DMS 273 (cell line): ENCODE data around the gene DNAJC15.

Source experiments
- DNase-seq: peaks from one replicate; lab custom pipeline; 2025; ENCODE audit not compliant: unreplicated experiment; lab: John Stamatoyannopoulos, UW

The DNAJC15 gene

GRCh38 chr13:43150369-43151207 is 127.2 kb downstream of the DNAJC15 start:
- no peak for DNase-seq

GRCh38 chr13:43153436-43154090 is 130.2 kb downstream of the DNAJC15 start:
- DNase-seq: no peak

GRCh38 chr13:43154156-43154651 is 130.8 kb downstream of the DNAJC15 start:
- no peak for DNase-seq

GRCh38 chr13:43154839-43155238 is 131.5 kb downstream of the DNAJC15 start:
- DNase-seq: no peak

GRCh38 chr13:43156916-43157315 is 133.5 kb downstream of the DNAJC15 start:
- no peak for DNase-seq

GRCh38 chr13:43157796-43158195 is 134.4 kb downstream of the DNAJC15 start:
- no peak for DNase-seq

GRCh38 chr13:43158516-43158915 is 135.1 kb downstream of the DNAJC15 start:
- no peak for DNase-seq

- peak; percentile 69 for DNase-seq
Measured at GRCh38 chr13:43159026-43159461, 135.7 kb downstream of the DNAJC15 start.
